Progenitor cell of endocrine pancreas (in vitro differentiated cells): Measurements from ENCODE around the gene JPH4. TPM values are rescaled to one million over a fixed set of nuclear protein-coding genes. Genes with fewer than 3 reads are reported as not detected.

ENCODE experiments used
- DNase-seq: peaks from one replicate; pipeline ENCODE4 v3.0.0; 2021; ENCODE audit warnings: low spot score; ENCODE audit not compliant: unreplicated experiment
- H3K27ac Mint-ChIP-seq: 2 replicates; pipeline ENCODE4 v1.8.0; 2021; ENCODE audit warnings: mild to moderate bottlenecking, moderate library complexity, mixed read lengths
- H3K27me3 Mint-ChIP-seq: 2 replicates; pipeline ENCODE4 v1.8.0; 2021; ENCODE audit warnings: mixed read lengths
- H3K36me3 Mint-ChIP-seq: 2 replicates; pipeline ENCODE4 v1.8.0; 2022; ENCODE audit warnings: mixed read lengths; ENCODE audit not compliant: insufficient read depth
- H3K4me1 Mint-ChIP-seq: 2 replicates; pipeline ENCODE4 v1.8.0; 2021; ENCODE audit warnings: low read depth, mixed read lengths
- H3K4me3 Mint-ChIP-seq: 2 replicates; pipeline ENCODE4 v1.8.0; 2021; ENCODE audit warnings: low read depth, mild to moderate bottlenecking, moderate library complexity, mixed read lengths
- H3K9me3 Mint-ChIP-seq: 2 replicates; pipeline ENCODE4 v1.8.0; 2021; ENCODE audit warnings: low read depth, mixed read lengths
- total RNA-seq: library from RNA; stranded (reverse); gene quantifications from 2 replicates; pipeline ENCODE4 v1.2.1, GENCODE V29; 2021
- TF ChIP-seq, protein P1 (sequence below): fragments of 200-600 bp; sonication (generic); IDR thresholded peaks from one replicate; pipeline ENCODE4 v1.5.0; 2021; ENCODE audit warnings: antibody characterized with exemption, mild to moderate bottlenecking; ENCODE audit not compliant: unreplicated experiment

The JPH4 gene
- total RNA-seq, 1 donor from 2014 or later, result not detected

DNA sequence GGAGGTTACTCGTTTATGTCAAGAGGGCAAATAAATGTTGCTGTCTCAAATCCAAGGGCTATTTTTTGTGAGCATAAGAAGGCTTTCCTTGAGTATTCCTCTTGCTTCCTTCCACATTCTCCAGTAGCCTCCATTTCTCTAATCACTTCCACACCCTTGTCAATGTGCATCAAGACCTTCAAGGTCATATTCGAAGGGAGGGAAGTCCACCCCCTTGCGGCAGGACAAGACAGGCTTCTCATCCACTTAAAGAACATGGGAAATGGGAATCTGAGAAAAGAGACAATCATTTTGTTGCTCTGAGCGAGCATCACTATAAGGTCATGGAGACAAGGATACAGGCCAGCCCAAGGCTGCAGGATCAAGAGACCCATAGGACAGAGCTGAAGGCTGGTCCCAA is 44.4 kb upstream of the JPH4 start:
- peaks cover 21% of the 10 kb centered on the region for H3K9me3 Mint-ChIP-seq
- no peak for DNase-seq
- no peak overlapping the region for H3K4me3 Mint-ChIP-seq
- no peaks in the 10 kb centered on the region for H3K36me3 Mint-ChIP-seq
- H3K27me3 Mint-ChIP-seq, result peaks cover 20% of the 10 kb centered on the region
- no peaks in the 10 kb centered on the region for H3K4me1 Mint-ChIP-seq
- no peak overlapping the region for H3K27ac Mint-ChIP-seq
- TF ChIP-seq, protein P1, sequence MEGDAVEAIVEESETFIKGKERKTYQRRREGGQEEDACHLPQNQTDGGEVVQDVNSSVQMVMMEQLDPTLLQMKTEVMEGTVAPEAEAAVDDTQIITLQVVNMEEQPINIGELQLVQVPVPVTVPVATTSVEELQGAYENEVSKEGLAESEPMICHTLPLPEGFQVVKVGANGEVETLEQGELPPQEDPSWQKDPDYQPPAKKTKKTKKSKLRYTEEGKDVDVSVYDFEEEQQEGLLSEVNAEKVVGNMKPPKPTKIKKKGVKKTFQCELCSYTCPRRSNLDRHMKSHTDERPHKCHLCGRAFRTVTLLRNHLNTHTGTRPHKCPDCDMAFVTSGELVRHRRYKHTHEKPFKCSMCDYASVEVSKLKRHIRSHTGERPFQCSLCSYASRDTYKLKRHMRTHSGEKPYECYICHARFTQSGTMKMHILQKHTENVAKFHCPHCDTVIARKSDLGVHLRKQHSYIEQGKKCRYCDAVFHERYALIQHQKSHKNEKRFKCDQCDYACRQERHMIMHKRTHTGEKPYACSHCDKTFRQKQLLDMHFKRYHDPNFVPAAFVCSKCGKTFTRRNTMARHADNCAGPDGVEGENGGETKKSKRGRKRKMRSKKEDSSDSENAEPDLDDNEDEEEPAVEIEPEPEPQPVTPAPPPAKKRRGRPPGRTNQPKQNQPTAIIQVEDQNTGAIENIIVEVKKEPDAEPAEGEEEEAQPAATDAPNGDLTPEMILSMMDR, result no peak

DNA sequence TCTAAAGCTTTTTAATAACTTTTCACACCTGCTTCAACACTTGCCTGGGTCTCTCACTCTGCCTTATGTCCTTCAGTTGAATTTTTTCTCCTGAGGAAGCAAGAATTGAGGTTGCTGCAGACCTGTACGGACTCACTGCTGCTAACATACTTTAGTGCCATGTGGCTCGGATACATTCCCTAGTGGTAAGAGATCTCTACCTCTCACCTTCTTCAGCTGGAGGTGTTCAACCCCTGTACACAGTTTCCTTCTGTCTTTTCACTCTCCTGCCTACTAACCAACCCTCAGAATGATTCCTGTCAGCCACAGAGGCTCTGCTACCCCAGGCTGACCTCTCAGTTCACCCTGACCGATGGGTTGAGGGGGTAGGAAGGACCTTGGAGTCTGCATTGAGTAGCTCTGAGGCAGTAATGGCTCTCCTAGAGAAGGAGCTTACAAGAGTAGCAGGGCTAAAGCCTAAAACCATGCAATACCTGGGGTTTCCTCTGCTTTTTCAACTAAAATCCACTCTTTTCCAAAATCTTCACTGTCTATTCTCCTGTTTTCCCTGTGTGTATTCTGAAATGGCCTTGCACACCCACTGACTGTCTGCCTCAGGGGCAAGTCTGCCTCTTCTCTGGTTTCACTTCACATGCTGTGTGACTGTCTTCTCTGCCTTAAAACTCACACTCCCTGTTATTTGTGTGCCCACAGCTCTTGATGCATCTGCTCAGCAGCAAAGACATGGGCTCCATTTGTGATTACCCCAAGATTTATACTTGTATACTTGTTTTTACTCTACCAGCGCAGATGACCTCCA is 43.5 kb upstream of the JPH4 start:
- H3K4me1 Mint-ChIP-seq, result no peaks in the 10 kb centered on the region
- H3K9me3 Mint-ChIP-seq, result peaks cover 21% of the 10 kb centered on the region
- no peaks in the 10 kb centered on the region for H3K36me3 Mint-ChIP-seq
- DNase-seq, result no peak
- no peak overlapping the region for H3K27ac Mint-ChIP-seq
- no peak overlapping the region for H3K4me3 Mint-ChIP-seq
- TF ChIP-seq, protein P1, result no peak
- H3K27me3 Mint-ChIP-seq, result peaks cover 20% of the 10 kb centered on the region

DNA sequence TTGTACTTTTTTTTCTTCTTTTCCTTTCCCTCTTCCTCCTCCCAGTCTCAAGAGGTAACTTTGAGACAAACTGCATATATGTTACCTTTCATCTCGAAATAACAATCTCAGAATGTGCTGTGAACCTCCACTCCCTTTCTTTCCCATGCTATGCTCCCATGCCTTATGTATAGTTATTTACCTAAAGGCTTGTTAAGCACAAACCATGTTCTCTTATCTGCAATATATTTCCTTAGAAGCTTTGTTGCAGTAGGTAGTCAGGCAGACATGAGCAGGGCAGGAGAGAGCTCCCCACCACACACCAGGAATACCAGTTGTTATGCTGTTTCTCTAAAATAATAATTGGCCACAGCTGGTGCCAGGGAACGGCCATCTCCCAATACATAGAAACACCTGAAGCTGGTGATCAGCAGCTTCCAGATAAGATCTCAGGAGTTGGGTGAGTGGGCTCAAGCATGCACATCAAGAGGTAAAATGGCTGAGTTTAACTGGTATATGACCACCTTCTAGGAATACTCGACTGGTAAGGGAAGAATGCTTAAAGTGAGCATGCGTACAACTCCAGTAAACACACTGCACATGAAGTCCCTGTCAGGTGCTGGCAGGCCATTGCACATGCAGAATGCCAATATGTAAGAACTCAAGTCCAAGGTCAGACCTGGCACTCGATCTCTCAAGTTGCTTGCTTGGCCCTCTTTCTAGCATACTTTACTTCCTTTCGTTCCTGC is 42.8 kb upstream of the JPH4 start:
- H3K27ac Mint-ChIP-seq, result no peak overlapping the region
- peaks cover 20% of the 10 kb centered on the region for H3K27me3 Mint-ChIP-seq
- no peak for DNase-seq
- H3K4me1 Mint-ChIP-seq, result no peaks in the 10 kb centered on the region
- TF ChIP-seq, protein P1, result no peak
- peaks cover 21% of the 10 kb centered on the region for H3K9me3 Mint-ChIP-seq
- no peak overlapping the region for H3K4me3 Mint-ChIP-seq
- no peaks in the 10 kb centered on the region for H3K36me3 Mint-ChIP-seq

DNA sequence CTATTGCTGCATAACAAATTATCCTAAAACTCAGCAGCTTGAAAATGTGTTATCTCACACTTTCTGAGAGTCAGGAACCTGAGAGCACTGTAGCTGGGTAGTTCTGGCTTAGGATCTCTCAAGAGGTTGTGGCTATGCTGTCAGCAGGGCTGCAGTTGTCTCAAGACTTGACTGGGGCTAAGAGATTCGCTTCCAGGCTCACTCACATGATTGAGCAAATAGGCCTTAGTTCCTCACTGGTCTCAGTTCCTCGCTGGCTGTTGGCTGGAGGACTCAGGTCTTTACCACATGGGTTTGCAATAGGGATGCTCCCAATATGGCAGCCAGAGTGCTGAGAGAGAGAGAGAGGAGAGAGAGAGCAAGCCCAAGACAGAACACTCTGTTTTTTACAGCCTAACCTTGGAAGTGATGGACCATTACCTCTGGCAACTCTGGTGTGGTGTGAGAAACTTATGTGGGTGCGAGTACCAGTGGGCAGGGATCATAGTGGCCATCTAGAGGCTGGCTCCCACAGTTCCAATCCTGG is 41.6 kb upstream of the JPH4 start:
- H3K27ac Mint-ChIP-seq, result no peak overlapping the region
- H3K4me1 Mint-ChIP-seq, result no peaks in the 10 kb centered on the region
- TF ChIP-seq, protein P1, result no peak
- H3K9me3 Mint-ChIP-seq, result peaks cover 20% of the 10 kb centered on the region
- DNase-seq, result no peak
- peaks cover 25% of the 10 kb centered on the region for H3K27me3 Mint-ChIP-seq
- H3K4me3 Mint-ChIP-seq, result no peak overlapping the region
- no peaks in the 10 kb centered on the region for H3K36me3 Mint-ChIP-seq

DNA sequence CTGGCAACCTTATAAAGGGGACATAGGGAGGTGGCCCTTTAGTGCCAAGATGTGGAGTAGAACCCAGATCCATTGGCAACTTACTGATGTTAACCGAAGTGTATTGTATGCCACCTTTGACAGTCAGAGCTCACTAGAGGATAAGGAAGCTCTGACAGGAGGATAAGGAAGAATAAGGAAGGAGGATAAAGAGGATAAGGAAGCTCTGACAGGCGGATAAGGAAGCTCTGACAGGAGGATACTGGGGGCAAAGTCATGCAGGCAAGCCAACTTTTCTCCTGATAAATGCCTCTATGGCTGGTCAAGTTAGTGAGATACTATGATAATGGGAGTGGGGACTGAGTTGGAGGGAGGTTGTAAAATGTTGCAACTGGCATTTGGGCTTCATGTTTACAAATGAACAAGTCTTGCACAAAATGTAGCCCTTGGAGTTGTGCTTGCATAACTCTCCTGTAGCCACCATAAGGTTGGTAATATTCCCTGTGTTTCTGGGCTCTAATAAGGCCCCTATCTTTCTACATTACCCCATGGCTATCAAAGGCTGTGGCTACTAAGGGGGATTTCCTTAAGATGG is 39.9 kb upstream of the JPH4 start:
- peaks cover 13% of the 10 kb centered on the region for H3K4me1 Mint-ChIP-seq
- peaks cover 27% of the 10 kb centered on the region for H3K27me3 Mint-ChIP-seq
- DNase-seq, result no peak

More for the DNA sequence above, 39.9 kb upstream of the JPH4 start:
- TF ChIP-seq, protein P1, result no peak
- Mint-ChIP-seq H3K27ac (no peak overlapping the region), H3K9me3 (peaks cover 9% of the 10 kb centered on the region), H3K36me3 (no peaks in the 10 kb centered on the region), H3K4me3 (no peak overlapping the region)
